Gastrocnemius medialis (tissue), 4 donors: Measurements from ENCODE around the gene USP31. TPM values are rescaled to one million over a fixed set of nuclear protein-coding genes. Genes with fewer than 3 reads are reported as not detected.
A peak's percentile ranks its signal among the peaks of the same experiment; 100 is the strongest.
"Not testable (repeated sequence)": the region's sequence is repeated elsewhere in the genome, so short reads cannot be mapped to it uniquely, and the experiment has no call there.

Source experiments
- ATAC-seq, 2 donors: fragments of 150-250 bp; one replicate each; pipeline ENCODE4 v1.9.1; 2016
- DNase-seq, 2 donors: peaks; one replicate each; pipeline ENCODE4 v3.0.0-alpha.2; 2019
- H3K27ac ChIP-seq, 4 donors: fragments of 200-600 bp; sonication (generic); 1 replicate in 1 of 4; 2 replicates in 3 of 4; pipeline ENCODE4 v1.5.1; 2016 to 2018; ENCODE audit warnings: mild to moderate bottlenecking in 2 of 4, moderate library complexity in 1 of 4
- H3K27me3 ChIP-seq, 3 donors: fragments of 200-600 bp; sonication (generic) in 2 of 3; 1 replicate in 1 of 3; 2 replicates in 2 of 3; pipeline versions ENCODE4 v1.5.1 to v1.6.0; 2016 to 2019; ENCODE audit warnings: mild to moderate bottlenecking in 1 of 3, moderate library complexity in 1 of 3
- H3K36me3 ChIP-seq, 2 donors: fragments of 200-600 bp; sonication (generic) in 1 of 2; one replicate each; pipeline ENCODE4 v1.5.1; 2017 to 2018
- H3K4me1 ChIP-seq, 2 donors: fragments of 200-600 bp; sonication (generic) in 1 of 2; one replicate each; pipeline ENCODE4 v1.5.1; 2016 to 2017; ENCODE audit warnings: mild to moderate bottlenecking in 2 of 2
- H3K4me3 ChIP-seq, 4 donors: fragments of 200-600 bp; sonication (generic) in 3 of 4; 1 replicate in 1 of 4; 2 replicates in 3 of 4; pipeline ENCODE4 v1.5.1; 2016 to 2019; ENCODE audit warnings: mild to moderate bottlenecking in 2 of 4
- H3K9me3 ChIP-seq, 3 donors: fragments of 200-600 bp; sonication (generic) in 2 of 3; 1 replicate in 1 of 3; 2 replicates in 2 of 3; pipeline ENCODE4 v1.5.1; 2016 to 2019
- POLR2A ChIP-seq, 2 donors: fragments of 450-650 bp; IDR thresholded peaks; one replicate each; pipeline ENCODE4 v1.6.1; 2017; ENCODE audit warnings: antibody characterized with exemption in 2 of 2, mild to moderate bottlenecking in 2 of 2, moderate library complexity in 2 of 2
- in situ Hi-C, 4 donors: fragments of 200-750 bp; cut with MboI; loops; one replicate each; pipeline versions ENCODE4 v1.15.0 to v1.8.0; 2017; ENCODE audit warnings: low sequenced_read_pairs in 4 of 4
- intact Hi-C: fragments of 100-400 bp; cut with DNase I; formaldehyde crosslinking; loops from one replicate; pipeline ENCODE4 v1.15.1; 2023; ENCODE audit warnings: low total_unique reads
- total RNA-seq, 4 donors: library from RNA; depleted of rRNA; stranded (reverse); fragments of >200 nt; gene quantifications; one replicate each; pipeline versions ENCODE4 v1.1.0 to v1.2.3, GENCODE V29; 2016
- TF ChIP-seq, protein P1 (sequence below), 5 experiments: fragments of 450-650 bp in 3 of 5; fragments of 200-600 bp in 2 of 5; sonication (generic) in 2 of 5; IDR thresholded peaks in 4 of 5; conservative IDR thresholded peaks in 1 of 5; 1 replicate in 4 of 5; 2 replicates in 1 of 5; pipeline ENCODE4 v1.5.1; 2016 to 2019; ENCODE audit warnings: antibody characterized with exemption in 5 of 5, mild to moderate bottlenecking in 3 of 5, moderate library complexity in 3 of 5

Gene USP31
- total RNA-seq, 4 donors from 2014 or later: 13.2 to 23.3 (median 18.7) TPM

GRCh38 chr16:23145186-23145585 is 4.1 kb downstream of the USP31 start:
- ATAC-seq (no peak), DNase-seq (no peak)
- no peaks in the 10 kb centered on the region for H3K36me3 ChIP-seq
- in situ Hi-C loops (no loop called here), intact Hi-C loops (loop anchor here (10.0 kb wide), 1 partner anchor 1550 kb away; the partner anchor contains the start of gene METTL9)
- no peaks in the 10 kb centered on the region for H3K9me3 ChIP-seq
- H3K4me1 ChIP-seq: peaks cover 39 to 52% of the 10 kb centered on the region in 2 donors
- peak overlapping the region in 2 of 4 donors; percentile 13 to 89 for H3K27ac ChIP-seq
- H3K4me3 ChIP-seq: no peak overlapping the region
- TF ChIP-seq, protein P1, sequence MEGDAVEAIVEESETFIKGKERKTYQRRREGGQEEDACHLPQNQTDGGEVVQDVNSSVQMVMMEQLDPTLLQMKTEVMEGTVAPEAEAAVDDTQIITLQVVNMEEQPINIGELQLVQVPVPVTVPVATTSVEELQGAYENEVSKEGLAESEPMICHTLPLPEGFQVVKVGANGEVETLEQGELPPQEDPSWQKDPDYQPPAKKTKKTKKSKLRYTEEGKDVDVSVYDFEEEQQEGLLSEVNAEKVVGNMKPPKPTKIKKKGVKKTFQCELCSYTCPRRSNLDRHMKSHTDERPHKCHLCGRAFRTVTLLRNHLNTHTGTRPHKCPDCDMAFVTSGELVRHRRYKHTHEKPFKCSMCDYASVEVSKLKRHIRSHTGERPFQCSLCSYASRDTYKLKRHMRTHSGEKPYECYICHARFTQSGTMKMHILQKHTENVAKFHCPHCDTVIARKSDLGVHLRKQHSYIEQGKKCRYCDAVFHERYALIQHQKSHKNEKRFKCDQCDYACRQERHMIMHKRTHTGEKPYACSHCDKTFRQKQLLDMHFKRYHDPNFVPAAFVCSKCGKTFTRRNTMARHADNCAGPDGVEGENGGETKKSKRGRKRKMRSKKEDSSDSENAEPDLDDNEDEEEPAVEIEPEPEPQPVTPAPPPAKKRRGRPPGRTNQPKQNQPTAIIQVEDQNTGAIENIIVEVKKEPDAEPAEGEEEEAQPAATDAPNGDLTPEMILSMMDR (IDR thresholded peaks at IDR 0.05 in 4 of 5, conservative IDR thresholded peaks at IDR 0.05 in 1 of 5): no peak
- no peak for TF ChIP-seq POLR2A (IDR thresholded peaks at IDR 0.05)
- H3K27me3 ChIP-seq: no peaks in the 10 kb centered on the region

DNA sequence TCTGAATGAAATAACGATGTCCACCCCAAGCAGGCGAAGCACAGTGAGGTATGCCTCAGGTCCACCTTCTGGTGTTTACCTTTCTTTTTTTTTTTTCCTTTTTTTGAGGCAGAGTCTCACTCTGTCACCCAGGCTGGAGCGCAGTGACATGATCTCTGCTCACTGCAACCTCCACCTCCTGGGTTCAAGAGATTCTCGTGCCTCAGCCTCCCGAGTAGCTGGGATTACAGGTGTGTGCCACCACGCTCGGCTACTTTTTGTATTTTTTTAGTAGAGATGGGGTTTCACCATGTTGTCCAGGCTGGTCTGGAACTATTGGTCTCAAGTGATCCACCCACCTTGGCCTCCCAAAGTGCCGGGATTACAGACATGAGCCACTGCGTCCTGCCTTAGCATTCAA is 4.9 kb downstream of the USP31 start:
- H3K4me3 ChIP-seq, H3K36me3 ChIP-seq, H3K27ac ChIP-seq, in situ Hi-C loops, ATAC-seq, H3K9me3 ChIP-seq, DNase-seq, H3K27me3 ChIP-seq: not testable (repeated sequence)
- H3K4me1 ChIP-seq: peaks cover 39 to 52% of the 10 kb centered on the region in 2 donors
- intact Hi-C loops: loop anchor here (10.0 kb wide), 1 partner anchor 1550 kb away; the partner anchor contains the start of gene METTL9

DNA sequence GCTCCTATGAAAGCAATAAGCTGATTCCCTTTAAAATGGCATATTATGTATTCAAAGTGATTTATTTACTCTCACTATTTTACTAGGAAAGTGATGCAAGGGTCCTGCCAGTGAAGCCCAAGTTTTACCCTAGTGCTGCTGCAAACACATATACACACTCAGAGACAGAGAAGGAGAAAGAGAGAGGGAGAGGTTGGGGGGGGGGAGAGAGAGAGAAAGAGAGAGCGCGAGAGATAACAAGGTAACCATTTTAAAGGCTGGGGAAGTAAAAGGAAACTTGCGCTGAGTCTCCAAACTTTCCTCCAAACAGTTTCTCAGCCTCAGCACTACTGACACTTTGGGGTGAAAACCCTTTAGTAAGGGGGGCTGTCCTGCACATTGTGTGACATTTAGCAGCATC is 5.9 kb downstream of the USP31 start:
- Histone ChIP-seq H3K36me3 (no peaks in the 10 kb centered on the region), H3K4me1 (peaks cover 39 to 51% of the 10 kb centered on the region in 2 donors), H3K4me3 (no peak overlapping the region), H3K27ac (no peak overlapping the region), H3K27me3 (no peaks in the 10 kb centered on the region), H3K9me3 (no peaks in the 10 kb centered on the region)
- TF ChIP-seq, protein P1 (IDR thresholded peaks at IDR 0.05 in 4 of 5, conservative IDR thresholded peaks at IDR 0.05 in 1 of 5): no peak
- TF ChIP-seq POLR2A (IDR thresholded peaks at IDR 0.05): no peak
- intact Hi-C loops: loop anchor here (10.0 kb wide), 1 partner anchor 1549 kb away; the partner anchor contains the start of gene METTL9
- in situ Hi-C loops: no loop called here
- DNase-seq (no peak), ATAC-seq (no peak)

DNA sequence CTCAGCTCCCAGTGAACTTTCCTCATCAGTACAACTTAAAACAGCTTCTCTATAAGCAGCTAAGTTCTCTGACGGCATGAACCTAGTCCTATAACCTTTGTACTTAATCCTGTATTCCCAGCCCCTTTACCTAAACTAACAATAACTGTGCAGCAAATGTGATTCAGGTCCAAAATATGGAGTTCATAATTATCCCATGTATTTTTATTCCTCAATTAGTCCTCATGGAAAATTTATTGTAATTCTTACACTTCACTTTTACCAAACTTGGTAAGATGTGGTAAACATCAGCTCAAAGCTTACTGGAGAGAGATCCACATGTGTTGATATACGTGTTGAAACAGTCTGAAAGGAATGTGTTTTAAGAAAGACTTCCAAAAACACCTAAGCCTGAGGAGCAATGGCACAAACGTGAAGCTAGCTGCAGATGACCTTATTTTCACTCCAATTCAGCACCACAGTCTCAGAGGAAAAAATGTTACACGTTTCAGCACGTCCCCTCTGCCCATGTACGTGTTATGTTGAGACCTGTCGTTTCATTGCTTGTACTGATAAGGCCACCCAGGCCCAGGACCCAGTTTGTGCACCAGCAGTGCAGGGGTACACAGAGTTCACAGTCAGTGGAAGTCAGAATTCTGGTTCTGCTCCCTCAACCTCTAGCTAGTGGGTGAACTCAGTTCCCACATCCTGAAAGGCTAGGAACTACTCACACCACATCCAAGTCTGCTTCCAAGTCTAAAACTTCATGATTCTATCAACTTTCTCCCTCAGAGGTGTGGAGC is 7.1 kb downstream of the USP31 start:
- H3K36me3 ChIP-seq: no peaks in the 10 kb centered on the region
- no peaks in the 10 kb centered on the region for H3K27me3 ChIP-seq
- no peak overlapping the region for H3K27ac ChIP-seq
- DNase-seq (no peak), ATAC-seq (no peak)
- H3K4me3 ChIP-seq: no peak overlapping the region
- in situ Hi-C loops: no loop called here
- intact Hi-C loops: loop anchor here (10.0 kb wide), 1 partner anchor 1547 kb away; the partner anchor contains the start of gene METTL9
- H3K9me3 ChIP-seq: no peaks in the 10 kb centered on the region
- TF ChIP-seq, protein P1 (IDR thresholded peaks at IDR 0.05 in 4 of 5, conservative IDR thresholded peaks at IDR 0.05 in 1 of 5): no peak
- no peak for TF ChIP-seq POLR2A (IDR thresholded peaks at IDR 0.05)
- peaks cover 29 to 40% of the 10 kb centered on the region in 2 donors for H3K4me1 ChIP-seq

DNA sequence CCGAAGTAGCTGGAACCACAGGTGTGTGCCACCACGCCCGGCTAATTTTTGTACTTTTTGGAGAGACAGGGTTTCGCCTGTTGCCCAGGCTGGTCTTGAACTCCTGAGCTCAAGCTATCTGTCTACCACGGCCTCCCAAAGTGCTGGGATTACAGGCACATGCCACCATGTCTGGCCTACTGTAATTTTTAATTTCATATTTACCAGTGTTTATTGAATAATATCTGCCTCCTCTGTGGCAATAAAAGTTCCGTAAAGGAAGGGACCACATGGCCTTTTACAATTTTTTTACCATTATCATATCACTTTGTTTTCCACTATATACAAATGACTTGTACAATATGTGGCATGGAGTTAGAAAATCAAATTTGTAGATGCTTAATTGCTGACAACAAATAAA is 7.8 kb downstream of the USP31 start:
- intact Hi-C loops (loop anchor here (10.0 kb wide), 1 partner anchor 1547 kb away; the partner anchor contains the start of gene METTL9), in situ Hi-C loops (no loop called here)
- no peak for ATAC-seq
- peaks cover 22 to 33% of the 10 kb centered on the region in 2 donors for H3K4me1 ChIP-seq
- no peaks in the 10 kb centered on the region for H3K36me3 ChIP-seq
- H3K4me3 ChIP-seq: no peak overlapping the region
- H3K9me3 ChIP-seq: no peaks in the 10 kb centered on the region
- no peak for TF ChIP-seq POLR2A (IDR thresholded peaks at IDR 0.05)
- TF ChIP-seq, protein P1 (IDR thresholded peaks at IDR 0.05 in 4 of 5, conservative IDR thresholded peaks at IDR 0.05 in 1 of 5): no peak
- no peaks in the 10 kb centered on the region for H3K27me3 ChIP-seq
- no peak for DNase-seq
- no peak overlapping the region for H3K27ac ChIP-seq
